DND-41 (cell line): ENCODE data around the gene NEURL1.

ENCODE experiments used
- ATAC-seq: fragments of 200-7000 bp; cut with Tn5 transposase; 3 replicates; pipeline ENCODE4 v1.9.1; 2021; ENCODE audit warnings: low read depth; ENCODE audit not compliant: insufficient read depth
- DNase-seq: peaks from one replicate; pipeline ENCODE4 v3.0.0-alpha.2; 2020
- H2AFZ ChIP-seq: 2 replicates; pipeline ENCODE4 v1.6.0; 2012; ENCODE audit warnings: low read depth, low read length
- H3K27ac ChIP-seq: 2 replicates; pipeline ENCODE4 v1.5.1; 2012; ENCODE audit warnings: low read length, inconsistent platforms
- H3K27me3 ChIP-seq: fragments of 200-600 bp; sonication (generic); 2 replicates; pipeline ENCODE4 v1.6.0; 2012; ENCODE audit warnings: low read length, mild to moderate bottlenecking, inconsistent platforms; ENCODE audit not compliant: insufficient read depth, poor library complexity
- H3K36me3 ChIP-seq: 2 replicates; pipeline ENCODE4 v1.5.1; 2012; ENCODE audit warnings: low read length, inconsistent platforms; ENCODE audit not compliant: insufficient read depth
- H3K4me1 ChIP-seq: 2 replicates; pipeline ENCODE4 v1.5.1; 2012; ENCODE audit warnings: mild to moderate bottlenecking, low read length; ENCODE audit not compliant: insufficient read depth
- H3K4me2 ChIP-seq: 2 replicates; pipeline ENCODE4 v1.6.0; 2012; ENCODE audit warnings: mild to moderate bottlenecking, moderate library complexity, low read length, inconsistent platforms; ENCODE audit not compliant: insufficient read depth
- H3K4me3 ChIP-seq, 2 experiments: fragments of 200-600 bp in 1 of 2; shearing (Covaris generic) in 1 of 2; 2 replicates each; pipeline ENCODE4 v1.5.1; 2012 to 2016; ENCODE audit warnings: inconsistent platforms in 2 of 2, low read length in 2 of 2, mild to moderate bottlenecking in 2 of 2, low read depth in 1 of 2, moderate library complexity in 1 of 2
- H3K79me2 ChIP-seq: 2 replicates; pipeline ENCODE4 v1.6.0; 2012; ENCODE audit warnings: low read length, inconsistent platforms; ENCODE audit not compliant: insufficient read depth
- H3K9ac ChIP-seq: 2 replicates; pipeline ENCODE4 v1.6.0; 2012; ENCODE audit warnings: low read depth, mild to moderate bottlenecking, inconsistent platforms, low read length, moderate library complexity
- H3K9me3 ChIP-seq: 2 replicates; pipeline ENCODE4 v1.5.1; 2012; ENCODE audit warnings: low read length, moderate library complexity, mild to moderate bottlenecking, inconsistent platforms; ENCODE audit not compliant: insufficient read depth, severe bottlenecking
- H4K20me1 ChIP-seq: 2 replicates; pipeline ENCODE4 v1.6.0; 2012; ENCODE audit warnings: low read length; ENCODE audit not compliant: insufficient read depth
- CTCF ChIP-seq: IDR thresholded peaks from 2 replicates; pipeline ENCODE4 v1.5.1; 2012; ENCODE audit warnings: borderline replicate concordance, low read length, moderate library complexity, mild to moderate bottlenecking; ENCODE audit not compliant: poor library complexity, severe bottlenecking; ENCODE audit errors: extremely low read depth
- EZH2 ChIP-seq: IDR thresholded peaks from 3 replicates; pipeline ENCODE4 v1.6.1; 2012; ENCODE audit warnings: borderline replicate concordance, low read depth, mild to moderate bottlenecking, moderate library complexity, low read length, inconsistent platforms; ENCODE audit not compliant: severe bottlenecking

Gene NEURL1

GRCh38 chr10:103529539-103529938 lies 36.0 kb downstream of the NEURL1 start:
- peaks cover 15% of the 10 kb centered on the region for H3K9me3 ChIP-seq
- no peak for TF ChIP-seq CTCF
- no peak for TF ChIP-seq EZH2

GRCh38 chr10:103533827-103534226 lies 40.3 kb downstream of the NEURL1 start:
- H3K79me2 ChIP-seq, result no peaks in the 10 kb centered on the region
- DNase-seq (no peak), ATAC-seq (no peak)
- H2AFZ ChIP-seq, result no peak overlapping the region
- peaks cover 17% of the 10 kb centered on the region for H3K9me3 ChIP-seq
- no peak overlapping the region for H3K9ac ChIP-seq
- no peak overlapping the region for H3K27ac ChIP-seq
- no peak overlapping the region for H3K4me3 ChIP-seq
- H3K4me1 ChIP-seq, result no peaks in the 10 kb centered on the region
- TF ChIP-seq EZH2 (no peak), CTCF (no peak)
- no peak overlapping the region for H3K4me2 ChIP-seq
- H3K36me3 ChIP-seq, result no peaks in the 10 kb centered on the region
- no peaks in the 10 kb centered on the region for H3K27me3 ChIP-seq
- H4K20me1 ChIP-seq, result no peaks in the 10 kb centered on the region

More at GRCh38 chr10:103529539-103529938, 36.0 kb downstream of the NEURL1 start:
- no peak for DNase-seq
- Histone ChIP-seq H3K36me3 (no peaks in the 10 kb centered on the region), H3K27me3 (no peaks in the 10 kb centered on the region), H3K4me2 (no peak overlapping the region), H4K20me1 (no peaks in the 10 kb centered on the region), H3K4me3 (no peak overlapping the region), H3K4me1 (no peaks in the 10 kb centered on the region), H3K9ac (no peak overlapping the region), H3K79me2 (no peaks in the 10 kb centered on the region), H3K27ac (no peak overlapping the region), H2AFZ (no peak overlapping the region)
- ATAC-seq, result no peak

- H3K79me2 ChIP-seq, result no peaks in the 10 kb centered on the region
- H3K9ac ChIP-seq, result no peak overlapping the region
- no peak overlapping the region for H2AFZ ChIP-seq
- H4K20me1 ChIP-seq, result no peaks in the 10 kb centered on the region
- DNase-seq, result no peak
- peaks cover 13% of the 10 kb centered on the region for H3K9me3 ChIP-seq
- TF ChIP-seq CTCF, result no peak
- no peak for TF ChIP-seq EZH2
- no peaks in the 10 kb centered on the region for H3K27me3 ChIP-seq
- H3K4me1 ChIP-seq, result no peaks in the 10 kb centered on the region
- H3K4me3 ChIP-seq, result no peak overlapping the region
- no peaks in the 10 kb centered on the region for H3K36me3 ChIP-seq
- no peak overlapping the region for H3K27ac ChIP-seq
- no peak for ATAC-seq
- no peak overlapping the region for H3K4me2 ChIP-seq
Observed at GRCh38 chr10:103534621-103535498, 41.4 kb downstream of the NEURL1 start.
